GM12872 (cell line): ENCODE data around the gene SLC18A3.

Source experiments
- TF ChIP-seq, protein P1 (sequence below): IDR thresholded peaks from 3 replicates; pipeline ENCODE4 v1.5.1; 2011; ENCODE audit warnings: low read depth, mild to moderate bottlenecking, low read length, moderate library complexity; ENCODE audit not compliant: insufficient read depth

SLC18A3 gene

DNA sequence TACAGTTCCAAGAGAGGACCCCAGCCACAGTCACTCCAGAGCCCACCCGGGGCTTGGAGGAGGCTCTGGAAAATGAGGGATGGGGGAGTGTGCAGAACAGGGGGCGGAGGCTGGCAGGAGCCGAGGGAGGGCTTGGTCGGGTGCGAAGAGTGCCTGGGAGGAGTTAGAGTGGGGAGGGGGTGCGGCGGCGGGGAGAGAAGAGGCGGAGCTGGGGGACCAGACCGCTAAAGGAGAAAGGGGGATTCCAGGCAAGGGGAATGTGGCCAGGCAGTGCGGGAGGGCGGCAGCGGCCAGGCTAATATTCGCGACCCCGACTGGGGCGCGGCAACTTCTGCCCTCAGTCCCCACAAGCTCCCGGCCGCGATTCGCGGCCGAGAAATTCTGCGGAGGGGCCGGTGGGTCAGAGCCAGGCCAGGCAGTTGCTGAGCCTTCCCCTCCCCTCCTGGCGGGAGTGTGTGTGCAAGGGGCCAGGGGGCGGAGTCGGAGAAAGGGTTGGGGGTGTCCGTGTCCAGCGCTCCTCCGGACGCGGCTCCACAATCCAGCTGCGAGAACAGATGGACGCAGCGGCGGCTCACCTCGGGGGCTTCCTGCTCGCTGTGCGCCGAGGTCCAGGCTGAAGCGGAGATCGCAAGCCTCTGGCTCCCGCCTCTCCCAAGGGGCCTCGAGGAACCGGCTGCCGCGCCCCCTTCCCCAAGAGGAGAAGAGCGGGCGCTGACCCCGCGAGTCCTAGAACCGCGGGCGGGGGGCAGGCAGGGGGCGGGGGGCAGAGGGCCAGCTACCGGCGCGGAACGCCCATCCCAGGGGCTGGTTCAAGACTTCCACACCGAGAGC is 612 bp upstream of the SLC18A3 start:
- TF ChIP-seq, protein P1, sequence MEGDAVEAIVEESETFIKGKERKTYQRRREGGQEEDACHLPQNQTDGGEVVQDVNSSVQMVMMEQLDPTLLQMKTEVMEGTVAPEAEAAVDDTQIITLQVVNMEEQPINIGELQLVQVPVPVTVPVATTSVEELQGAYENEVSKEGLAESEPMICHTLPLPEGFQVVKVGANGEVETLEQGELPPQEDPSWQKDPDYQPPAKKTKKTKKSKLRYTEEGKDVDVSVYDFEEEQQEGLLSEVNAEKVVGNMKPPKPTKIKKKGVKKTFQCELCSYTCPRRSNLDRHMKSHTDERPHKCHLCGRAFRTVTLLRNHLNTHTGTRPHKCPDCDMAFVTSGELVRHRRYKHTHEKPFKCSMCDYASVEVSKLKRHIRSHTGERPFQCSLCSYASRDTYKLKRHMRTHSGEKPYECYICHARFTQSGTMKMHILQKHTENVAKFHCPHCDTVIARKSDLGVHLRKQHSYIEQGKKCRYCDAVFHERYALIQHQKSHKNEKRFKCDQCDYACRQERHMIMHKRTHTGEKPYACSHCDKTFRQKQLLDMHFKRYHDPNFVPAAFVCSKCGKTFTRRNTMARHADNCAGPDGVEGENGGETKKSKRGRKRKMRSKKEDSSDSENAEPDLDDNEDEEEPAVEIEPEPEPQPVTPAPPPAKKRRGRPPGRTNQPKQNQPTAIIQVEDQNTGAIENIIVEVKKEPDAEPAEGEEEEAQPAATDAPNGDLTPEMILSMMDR: no peak

- TF ChIP-seq, protein P1: no peak
Measured at GRCh38 chr10:49610458-49611165, 502 bp downstream of the SLC18A3 start.

- TF ChIP-seq, protein P1: no peak
Measured at GRCh38 chr10:49611166-49611815, 1.2 kb downstream of the SLC18A3 start.

GRCh38 chr10:49611816-49612512 is 1.9 kb downstream of the SLC18A3 start:
- TF ChIP-seq, protein P1: no peak

- TF ChIP-seq, protein P1: no peak
Measured at GRCh38 chr10:49612513-49613164, 2.5 kb downstream of the SLC18A3 start.

DNA sequence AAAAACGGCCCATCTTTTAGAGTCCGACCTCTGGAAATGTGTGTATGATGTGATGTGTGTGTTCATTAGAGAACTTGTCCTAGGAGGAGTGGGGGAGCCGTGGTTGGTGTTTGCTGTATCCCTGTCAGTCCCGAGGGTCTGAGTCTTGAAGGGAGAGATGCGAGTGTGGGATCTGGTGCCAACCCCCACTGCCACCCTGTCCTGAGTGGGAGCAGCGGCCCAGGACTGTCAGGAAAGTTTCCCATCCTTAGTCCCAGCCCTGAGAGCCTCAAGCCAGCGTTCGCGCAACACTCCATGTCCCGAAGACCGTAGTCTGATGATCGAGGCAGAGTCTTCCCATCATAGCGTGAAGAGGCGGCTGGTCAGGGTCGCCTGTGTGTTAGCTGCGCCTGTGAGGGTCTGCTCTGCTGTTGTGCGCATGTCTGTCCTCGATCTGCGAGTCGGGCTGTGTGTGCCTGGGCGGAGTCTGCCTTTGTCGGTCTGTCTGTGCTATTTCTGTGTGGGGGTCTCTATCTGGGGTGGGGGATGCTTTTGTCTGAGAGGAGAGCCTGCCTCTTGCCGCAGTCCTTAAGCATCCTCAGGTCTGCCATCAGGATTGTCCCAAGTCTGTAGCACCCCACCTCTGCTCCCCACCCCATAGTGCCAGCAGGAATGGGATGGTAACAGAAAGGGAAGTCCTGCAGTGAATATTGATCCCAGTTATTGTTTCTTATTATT is 3.2 kb downstream of the SLC18A3 start:
- TF ChIP-seq, protein P1: no peak
